ENCODE data around the gene IL21R.

IL21R gene

GRCh38 chr16:27441998-27442397, 40.0 kb downstream of the IL21R start:
- TF ChIP-seq CTCF (IDR thresholded peaks at IDR 0.05; ENCODE audit: insufficient read depth, low read length, poor library complexity, severe bottlenecking) = no peak
- Histone ChIP-seq H3K36me3 (ENCODE audit: control insufficient read depth, insufficient read depth, low read length) (peaks cover 81% of the 10 kb centered on the region), H3K4me3 (replicated peaks; ENCODE audit: low read depth, low read length) (no peak overlapping the region), H3K27me3 (replicated peaks; ENCODE audit: control insufficient read depth, insufficient read depth, low read length) (no peaks in the 10 kb centered on the region)
- DNase-seq (ENCODE audit: extremely low read depth, insufficient read length) = no peak

- peaks cover 82% of the 10 kb centered on the region for H3K36me3 ChIP-seq (ENCODE audit: control insufficient read depth, insufficient read depth, low read length)
Observed at GRCh38 chr16:27444015-27444414, 42.0 kb downstream of the IL21R start.

GRCh38 chr16:27444470-27444869, 42.5 kb downstream of the IL21R start:
- H3K4me3 ChIP-seq (replicated peaks; ENCODE audit: low read depth, low read length) = no peak overlapping the region
- TF ChIP-seq CTCF (IDR thresholded peaks at IDR 0.05; ENCODE audit: insufficient read depth, low read length, poor library complexity, severe bottlenecking) = no peak
- DNase-seq (ENCODE audit: extremely low read depth, insufficient read length) = no peak
- peaks cover 81% of the 10 kb centered on the region for H3K36me3 ChIP-seq (ENCODE audit: control insufficient read depth, insufficient read depth, low read length)
- no peaks in the 10 kb centered on the region for H3K27me3 ChIP-seq (replicated peaks; ENCODE audit: control insufficient read depth, insufficient read depth, low read length)

More at GRCh38 chr16:27444015-27444414, 42.0 kb downstream of the IL21R start:
- TF ChIP-seq CTCF (IDR thresholded peaks at IDR 0.05; ENCODE audit: insufficient read depth, low read length, poor library complexity, severe bottlenecking) = no peak
- Histone ChIP-seq H3K27me3 (replicated peaks; ENCODE audit: control insufficient read depth, insufficient read depth, low read length) (no peaks in the 10 kb centered on the region), H3K4me3 (replicated peaks; ENCODE audit: low read depth, low read length) (no peak overlapping the region)
- no peak for DNase-seq (ENCODE audit: extremely low read depth, insufficient read length)

GRCh38 chr16:27445502-27446175, 43.7 kb downstream of the IL21R start:
- peaks cover 75% of the 10 kb centered on the region for H3K36me3 ChIP-seq (ENCODE audit: control insufficient read depth, insufficient read depth, low read length)
- TF ChIP-seq CTCF (IDR thresholded peaks at IDR 0.05; ENCODE audit: insufficient read depth, low read length, poor library complexity, severe bottlenecking) = no peak
- no peak for DNase-seq (ENCODE audit: extremely low read depth, insufficient read length)
- no peak overlapping the region for H3K4me3 ChIP-seq (replicated peaks; ENCODE audit: low read depth, low read length)
- H3K27me3 ChIP-seq (replicated peaks; ENCODE audit: control insufficient read depth, insufficient read depth, low read length) = no peaks in the 10 kb centered on the region

GRCh38 chr16:27446721-27447120, 44.7 kb downstream of the IL21R start:
- Histone ChIP-seq H3K27me3 (replicated peaks; ENCODE audit: control insufficient read depth, insufficient read depth, low read length) (no peaks in the 10 kb centered on the region), H3K4me3 (replicated peaks; ENCODE audit: low read depth, low read length) (no peak overlapping the region), H3K36me3 (ENCODE audit: control insufficient read depth, insufficient read depth, low read length) (peaks cover 69% of the 10 kb centered on the region)
- TF ChIP-seq CTCF (IDR thresholded peaks at IDR 0.05; ENCODE audit: insufficient read depth, low read length, poor library complexity, severe bottlenecking) = no peak
- no peak for DNase-seq (ENCODE audit: extremely low read depth, insufficient read length)

GRCh38 chr16:27447301-27447700, 45.3 kb downstream of the IL21R start:
- H3K36me3 ChIP-seq (ENCODE audit: control insufficient read depth, insufficient read depth, low read length) = peaks cover 66% of the 10 kb centered on the region
- no peak for DNase-seq (ENCODE audit: extremely low read depth, insufficient read length)
- no peak for TF ChIP-seq CTCF (IDR thresholded peaks at IDR 0.05; ENCODE audit: insufficient read depth, low read length, poor library complexity, severe bottlenecking)
- H3K4me3 ChIP-seq (replicated peaks; ENCODE audit: low read depth, low read length) = no peak overlapping the region
- H3K27me3 ChIP-seq (replicated peaks; ENCODE audit: control insufficient read depth, insufficient read depth, low read length) = no peaks in the 10 kb centered on the region
